CD14-positive monocyte (primary cell): ENCODE measurements around the gene SIRPA. TPM values are rescaled to one million over a fixed set of nuclear protein-coding genes. Genes with fewer than 3 reads are reported as not detected.

Experiments used
- DNase-seq, 3 donors: peaks; one replicate each; pipeline ENCODE4 v3.0.0-alpha.2; 2011 to 2022
- H2AFZ ChIP-seq: 2 replicates; pipeline ENCODE4 v1.6.0; 2012; ENCODE audit warnings: mild to moderate bottlenecking, low read depth, low read length, inconsistent platforms; ENCODE audit not compliant: insufficient read depth, poor library complexity, severe bottlenecking
- H3K27ac ChIP-seq, 2 donors: 1 replicate in 1 of 2; 2 replicates in 1 of 2; pipeline ENCODE4 v1.5.1; 2012 to 2013; ENCODE audit warnings: low read length in 2 of 2, control low read depth in 1 of 2, inconsistent platforms in 1 of 2, low read depth in 1 of 2, mild to moderate bottlenecking in 1 of 2
- H3K27me3 ChIP-seq, 2 donors: one replicate each; pipeline versions ENCODE4 v1.6.0 to v1.6.1; 2011 to 2013; ENCODE audit warnings: low read length in 2 of 2; ENCODE audit not compliant: control insufficient read depth in 2 of 2, insufficient read depth in 2 of 2
- H3K36me3 ChIP-seq, 2 donors: replicated peaks in 1 of 2; 1 replicate in 1 of 2; 2 replicates in 1 of 2; pipeline versions ENCODE4 v1.5.1 to v1.6.1; 2012 to 2013; ENCODE audit warnings: low read length in 2 of 2, control low read depth in 1 of 2, inconsistent platforms in 1 of 2, mild to moderate bottlenecking in 1 of 2; ENCODE audit not compliant: insufficient read depth in 2 of 2, control insufficient read depth in 1 of 2
- H3K4me1 ChIP-seq, 2 donors: 1 replicate in 1 of 2; 2 replicates in 1 of 2; pipeline versions ENCODE4 v1.5.1 to v1.6.1; 2012 to 2013; ENCODE audit warnings: low read length in 2 of 2, control low read depth in 1 of 2, inconsistent platforms in 1 of 2, mild to moderate bottlenecking in 1 of 2, moderate library complexity in 1 of 2; ENCODE audit not compliant: insufficient read depth in 2 of 2, control insufficient read depth in 1 of 2
- H3K4me2 ChIP-seq: replicated peaks from 2 replicates; pipeline ENCODE3; 2012; ENCODE audit warnings: low read length, moderate library complexity, mild to moderate bottlenecking; ENCODE audit not compliant: poor library complexity, severe bottlenecking; ENCODE audit errors: extremely low read depth
- H3K4me3 ChIP-seq, 3 experiments: fragments of 200-600 bp in 1 of 3; sonication (generic) in 1 of 3; replicated peaks in 1 of 3; 1 replicate in 2 of 3; 2 replicates in 1 of 3; pipeline ENCODE4 v1.5.1; 2011 to 2013; ENCODE audit warnings: low read length in 3 of 3, mild to moderate bottlenecking in 3 of 3, control low read depth in 2 of 3, low read depth in 2 of 3, inconsistent platforms in 1 of 3, moderate library complexity in 1 of 3
- H3K79me2 ChIP-seq: 2 replicates; pipeline ENCODE4 v1.6.0; 2012; ENCODE audit warnings: mild to moderate bottlenecking, control low read depth, inconsistent platforms, low read length, moderate library complexity; ENCODE audit not compliant: insufficient read depth
- H3K9ac ChIP-seq: 2 replicates; pipeline ENCODE4 v1.6.0; 2017; ENCODE audit warnings: low read length, mild to moderate bottlenecking; ENCODE audit not compliant: insufficient read depth, poor library complexity, severe bottlenecking
- H3K9me3 ChIP-seq, 2 donors: replicated peaks in 1 of 2; 1 replicate in 1 of 2; 2 replicates in 1 of 2; pipeline versions ENCODE4 v1.5.1 to v1.6.1; 2012 to 2013; ENCODE audit warnings: low read length in 2 of 2, control low read depth in 1 of 2; ENCODE audit not compliant: control insufficient read depth in 1 of 2, insufficient read depth in 1 of 2
- H4K20me1 ChIP-seq: 2 replicates; pipeline ENCODE4 v1.6.0; 2012; ENCODE audit warnings: mild to moderate bottlenecking, low read length, control low read depth, moderate library complexity; ENCODE audit not compliant: insufficient read depth
- H3K27ac Mint-ChIP-seq, 7 donors: one replicate each; pipeline ENCODE4 v1.8.0; 2020; ENCODE audit warnings: mild to moderate bottlenecking in 7 of 7, mixed read lengths in 7 of 7, moderate library complexity in 6 of 7, inconsistent platforms in 2 of 7
- H3K27me3 Mint-ChIP-seq, 3 donors: one replicate each; pipeline ENCODE4 v1.8.0; 2021 to 2022; ENCODE audit warnings: low read depth in 3 of 3, mild to moderate bottlenecking in 3 of 3, mixed read lengths in 3 of 3, moderate library complexity in 3 of 3, inconsistent platforms in 1 of 3
- H3K36me3 Mint-ChIP-seq, 2 donors: one replicate each; pipeline ENCODE4 v1.8.0; 2020; ENCODE audit warnings: mixed read lengths in 2 of 2, inconsistent platforms in 1 of 2, mild to moderate bottlenecking in 1 of 2
- H3K4me1 Mint-ChIP-seq: one replicate; pipeline ENCODE4 v1.8.0; 2020; ENCODE audit warnings: mild to moderate bottlenecking, mixed read lengths
- H3K4me3 Mint-ChIP-seq, 2 donors: one replicate each; pipeline ENCODE4 v1.8.0; 2020; ENCODE audit warnings: mild to moderate bottlenecking in 2 of 2, mixed read lengths in 2 of 2, moderate library complexity in 1 of 2
- H3K9me3 Mint-ChIP-seq, 7 donors: one replicate each; pipeline ENCODE4 v1.8.0; 2020 to 2022; ENCODE audit warnings: mixed read lengths in 7 of 7, mild to moderate bottlenecking in 6 of 7, moderate library complexity in 6 of 7, inconsistent platforms in 2 of 7
- CTCF ChIP-seq: fragments of 200-600 bp; IDR thresholded peaks from one replicate; pipeline ENCODE4 v1.8.0; 2022; ENCODE audit warnings: antibody characterized with exemption, mild to moderate bottlenecking
- WGBS: methylation state at CpG from one replicate; pipeline ENCODE4 v1.1.5; 2013; ENCODE audit warnings: missing lambda C conversion rate; ENCODE audit not compliant: insufficient coverage; 5-methylcytosine and 5-hydroxymethylcytosine counted together
- intact Hi-C, 2 donors: fragments of 100-400 bp; cut with micrococcal nuclease; formaldehyde crosslinking; loops; one replicate each; pipeline versions ENCODE4 v1.15.0 to v1.15.1; 2023
- polyA plus RNA-seq, 3 donors: library from polyadenylated mRNA; depleted of rRNA in 1 of 3; unstranded in 2 of 3; stranded (reverse) in 1 of 3; fragments of 300-500 nt in 2 of 3; fragments of >200 nt in 1 of 3; fragmentation: Illumina TruSeq in 2 of 3; gene quantifications; 1 replicate in 2 of 3; 2 replicates in 1 of 3; pipeline ENCODE4 v1.2.3, GENCODE V29; 2012 to 2021

SIRPA gene
- polyA plus RNA-seq, 3 donors = 28.4 to 126 (median 58.3) TPM

DNA sequence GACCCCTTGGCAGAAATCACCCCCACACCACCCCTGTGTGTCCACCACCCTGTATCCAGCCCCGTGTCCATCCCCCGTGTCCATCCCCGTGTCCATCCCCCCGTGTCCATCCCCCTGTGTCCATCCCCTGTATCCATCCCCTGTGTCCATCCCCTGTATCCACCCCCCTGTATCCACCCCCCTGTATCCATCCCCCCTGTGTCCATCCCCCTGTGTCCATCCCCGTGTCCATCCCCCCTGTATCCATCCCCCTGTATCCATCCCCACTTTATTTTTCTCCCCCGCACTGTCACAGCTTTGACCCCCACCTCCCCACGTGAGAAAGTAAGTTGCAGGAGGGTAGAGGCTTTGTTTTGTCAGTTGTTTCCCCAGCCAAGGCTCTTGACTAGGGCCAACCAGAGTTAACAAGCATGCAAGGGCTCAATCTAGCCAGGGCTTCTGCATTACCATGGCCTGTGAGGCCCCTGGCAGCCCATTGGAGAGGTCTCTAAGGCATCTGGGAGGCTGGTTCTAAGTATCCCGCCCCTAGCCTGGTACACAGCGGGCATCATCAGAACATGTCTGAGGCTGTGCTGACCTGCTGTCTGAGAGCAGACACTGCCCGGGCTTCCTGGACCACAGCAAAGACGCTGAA, 18.1 kb upstream of the SIRPA start:
- Histone ChIP-seq H3K36me3 (no peaks in the 10 kb centered on the region), H4K20me1 (peaks cover 13% of the 10 kb centered on the region), H3K9ac (no peak overlapping the region), H2AFZ (no peak overlapping the region), H3K27me3 (no peaks in the 10 kb centered on the region), H3K9me3 (peaks cover 0 to 6% of the 10 kb centered on the region in 2 donors), H3K79me2 (no peaks in the 10 kb centered on the region), H3K4me2 (no peak overlapping the region), H3K4me1 (peaks cover 62 to 63% of the 10 kb centered on the region in 2 donors), H3K27ac (no peak overlapping the region), H3K4me3 (no peak overlapping the region)
- Mint-ChIP-seq H3K36me3 (peaks cover 5 to 9% of the 10 kb centered on the region in 2 donors), H3K27ac (no peak overlapping the region), H3K4me3 (no peak overlapping the region), H3K4me1 (peaks cover 62% of the 10 kb centered on the region), H3K27me3 (peaks cover 14 to 22% (median 18%) of the 10 kb centered on the region in 3 donors), H3K9me3 (peaks cover 2 to 10% (median 4%) of the 10 kb centered on the region in 7 donors)
- peak in 1 of 3 donors; percentile 40 for DNase-seq
- no peak for TF ChIP-seq CTCF
- intact Hi-C loops = no loop called here
- 88% methylated on average over 4 of the region's 11 CpGs for WGBS

DNA sequence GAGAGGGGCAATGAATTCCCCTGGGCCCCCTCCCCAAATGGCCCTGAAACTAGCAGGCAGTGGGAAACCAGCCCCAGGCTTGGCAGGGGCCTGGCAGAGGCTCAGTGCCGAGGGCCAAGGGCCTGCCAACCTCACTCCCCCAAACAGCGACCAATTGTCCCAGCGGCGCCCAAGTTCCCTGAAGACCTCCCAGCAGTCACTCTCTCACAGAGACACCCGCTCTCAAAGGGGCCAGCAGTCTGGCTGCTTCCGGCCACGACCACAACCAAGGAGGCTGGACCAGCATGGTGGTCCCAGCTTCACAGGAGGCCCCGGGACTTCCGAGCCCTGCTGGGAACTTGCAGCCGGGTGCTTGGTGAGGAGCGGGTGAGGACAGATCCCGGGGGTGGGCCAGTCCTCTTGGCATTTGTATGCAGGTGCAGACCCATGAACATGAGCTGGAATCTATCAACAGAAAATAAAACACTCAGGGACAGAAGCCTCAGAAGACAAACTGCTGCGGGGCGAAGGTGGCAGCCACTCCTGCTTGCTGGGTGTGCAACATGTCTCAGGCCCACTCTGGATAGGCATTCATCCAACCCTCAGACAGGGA, 17.5 kb upstream of the SIRPA start:
- H3K4me2 ChIP-seq = no peak overlapping the region
- H3K36me3 ChIP-seq = no peaks in the 10 kb centered on the region
- peaks cover 0 to 4% of the 10 kb centered on the region in 2 donors for H3K9me3 ChIP-seq
- H2AFZ ChIP-seq = no peak overlapping the region
- Mint-ChIP-seq H3K36me3 (peaks cover 2 to 7% of the 10 kb centered on the region in 2 donors), H3K27me3 (peaks cover 14 to 23% (median 20%) of the 10 kb centered on the region in 3 donors), H3K4me1 (peaks cover 60% of the 10 kb centered on the region), H3K4me3 (peak overlapping the region in 1 of 2 donors; percentile 11), H3K27ac (no peak overlapping the region), H3K9me3 (peaks cover 2 to 8% (median 2%) of the 10 kb centered on the region in 7 donors)
- H4K20me1 ChIP-seq = peaks cover 17% of the 10 kb centered on the region
- H3K9ac ChIP-seq = no peak overlapping the region
- H3K27me3 ChIP-seq = no peaks in the 10 kb centered on the region
- no peak overlapping the region for H3K4me3 ChIP-seq
- intact Hi-C loops = no loop called here
- peaks cover 60 to 62% of the 10 kb centered on the region in 2 donors for H3K4me1 ChIP-seq
- DNase-seq = no peak
- H3K27ac ChIP-seq = no peak overlapping the region
- 53% methylated on average over 7 of the region's 14 CpGs for WGBS
- no peaks in the 10 kb centered on the region for H3K79me2 ChIP-seq
- TF ChIP-seq CTCF = no peak
